Right ventricle myocardium superior (tissue), 1 donor: ENCODE results near the gene ZNF341. TPM values are rescaled to one million over a fixed set of nuclear protein-coding genes. Genes with fewer than 3 reads are reported as not detected.
"Not testable (repeated sequence)": the region's sequence is repeated elsewhere in the genome, so short reads cannot be mapped to it uniquely, and the experiment has no call there.

Experiments used
- ATAC-seq: fragments of 200-7000 bp; cut with Tn5 transposase; one replicate; pipeline ENCODE4 v1.9.1; 2020; ENCODE audit warnings: mild to moderate bottlenecking; ENCODE audit not compliant: poor library complexity
- DNase-seq: peaks from one replicate; pipeline ENCODE4 v3.0.0-alpha.2; 2020
- intact Hi-C: fragments of 100-400 bp; cut with DNase I; formaldehyde crosslinking; loops from one replicate; pipeline ENCODE4 v1.11.2; 2022
- total RNA-seq: library from RNA; stranded (reverse); fragmentation: NEBNext Ultra II Directional; extraction: Animal tissue kit (Norgen Biotek cat#: 25700); gene quantifications from one replicate; pipeline ENCODE4 v1.2.1, GENCODE V29; 2021
- donor health status: DM: no; HTN: yes; CAD: no; lungs with severe emphysema.

Gene ZNF341
- total RNA-seq, 1 donor from 2014 or later = 1.9 TPM

DNA sequence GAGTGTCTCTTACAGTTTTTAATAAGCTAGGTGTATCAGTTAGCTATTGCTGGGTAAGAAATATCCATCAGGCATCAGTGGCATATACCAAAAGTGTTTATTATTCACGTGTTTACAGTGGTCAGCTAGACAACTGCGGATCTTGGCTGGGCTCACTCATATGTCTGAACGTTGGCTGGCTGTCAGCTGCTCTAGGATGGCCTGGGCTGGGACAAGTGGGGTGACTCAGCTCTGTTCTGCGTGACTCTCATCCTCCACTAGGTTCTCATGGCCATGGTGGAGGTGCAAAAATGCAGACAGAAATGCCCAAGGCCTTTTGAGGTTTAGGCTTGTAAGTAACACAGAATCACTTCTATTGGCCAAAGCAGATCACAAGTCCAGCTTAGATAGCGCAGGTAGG, 22.0 kb downstream of the ZNF341 start:
- ATAC-seq (no peak), DNase-seq (no peak)
- intact Hi-C loops = no loop called here

DNA sequence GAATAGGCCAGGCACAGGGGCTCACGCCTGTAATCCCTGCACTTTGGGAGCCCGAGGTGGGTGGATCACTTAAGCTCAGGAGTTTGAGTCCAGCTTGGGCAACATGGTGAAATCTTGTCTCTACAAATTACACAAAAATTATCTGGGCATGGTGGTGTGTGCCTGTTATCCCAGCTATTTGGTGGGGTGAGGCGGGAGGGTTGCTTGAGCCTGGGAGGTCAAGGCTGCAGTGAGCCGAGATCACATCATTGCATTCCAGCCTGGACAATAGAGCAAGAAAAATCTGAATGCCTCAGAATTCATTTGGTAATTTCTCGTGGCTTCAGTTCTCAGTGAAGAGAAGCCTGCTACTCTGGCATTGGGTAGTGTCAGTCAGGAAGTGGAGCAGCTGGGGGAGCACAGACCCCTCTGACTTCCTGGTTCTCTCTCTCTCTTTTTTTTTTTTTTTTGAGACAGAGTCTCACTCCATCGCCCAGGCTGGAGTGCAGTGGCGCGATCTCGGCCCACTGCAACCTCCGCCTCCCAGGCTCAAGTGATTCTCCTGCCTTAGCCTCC, 24.2 kb downstream of the ZNF341 start:
- DNase-seq, intact Hi-C loops, ATAC-seq: not testable (repeated sequence)

DNA sequence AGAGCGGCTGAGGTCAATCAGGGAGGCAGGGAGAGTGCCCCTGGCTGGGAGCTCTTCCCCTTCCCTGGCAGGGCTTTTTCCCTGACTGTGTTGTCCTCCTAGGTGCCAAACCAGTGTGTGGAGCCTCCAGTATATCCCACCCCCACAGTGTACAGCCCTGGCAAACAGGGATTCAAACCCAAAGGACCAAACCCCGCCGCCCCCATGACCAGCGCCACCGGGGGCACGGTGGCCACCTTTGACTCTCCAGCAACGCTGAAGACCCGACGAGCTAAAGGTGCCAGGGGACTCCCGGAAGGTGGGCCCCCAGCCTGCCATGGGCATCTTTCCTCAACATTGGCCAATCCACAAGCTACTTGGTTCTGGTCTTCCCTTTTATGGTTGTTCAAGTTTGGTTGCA, 25.2 kb downstream of the ZNF341 start:
- no peak for ATAC-seq

DNA sequence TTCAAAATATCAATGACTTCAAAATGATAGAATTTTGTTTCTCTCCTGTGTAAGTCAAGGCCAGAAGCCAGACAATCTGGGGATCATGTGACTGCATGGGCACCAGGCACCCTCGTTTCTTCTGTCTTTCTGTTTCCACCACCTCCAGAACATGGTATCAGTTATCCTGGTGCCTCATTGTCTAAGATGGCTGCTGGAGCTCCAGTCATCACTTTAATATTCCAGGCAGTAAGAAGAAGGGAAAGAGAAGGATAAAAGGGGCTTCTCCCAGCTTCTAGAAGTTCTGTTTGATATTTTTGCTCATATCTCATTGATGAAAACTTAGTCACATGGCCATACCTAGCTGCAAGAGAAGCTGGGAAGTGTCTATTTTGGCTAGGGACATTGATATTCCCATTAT, 25.7 kb downstream of the ZNF341 start:
- no peak for ATAC-seq
- intact Hi-C loops = no loop called here
- DNase-seq = no peak

More for the DNA sequence above, 25.2 kb downstream of the ZNF341 start:
- intact Hi-C loops = no loop called here
- no peak for DNase-seq

DNA sequence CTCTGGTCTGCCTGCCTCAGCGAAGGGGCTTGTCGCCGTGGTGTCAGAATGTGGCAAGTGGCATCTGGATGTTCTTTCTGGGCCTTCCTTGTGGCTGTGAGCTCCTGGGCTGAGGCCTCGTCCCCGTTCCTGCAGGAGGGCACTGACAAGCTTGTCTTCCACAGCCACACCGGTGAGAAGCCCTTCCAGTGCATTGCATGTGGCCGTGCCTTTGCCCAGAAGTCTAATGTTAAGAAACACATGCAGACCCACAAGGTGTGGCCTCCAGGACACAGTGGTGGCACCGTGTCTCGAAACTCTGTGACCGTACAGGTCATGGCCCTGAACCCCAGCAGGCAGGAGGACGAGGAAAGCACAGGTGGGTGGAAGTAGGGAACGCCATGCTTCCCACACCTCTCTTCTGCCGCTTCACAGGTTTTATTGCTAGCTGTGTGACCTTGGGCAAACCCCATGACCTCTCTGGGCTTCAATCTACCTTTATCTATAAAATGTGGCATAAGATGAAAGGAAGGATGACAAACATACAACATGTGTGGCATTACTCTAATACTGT, 30.0 kb downstream of the ZNF341 start:
- intact Hi-C loops = no loop called here
- no peak for ATAC-seq

DNA sequence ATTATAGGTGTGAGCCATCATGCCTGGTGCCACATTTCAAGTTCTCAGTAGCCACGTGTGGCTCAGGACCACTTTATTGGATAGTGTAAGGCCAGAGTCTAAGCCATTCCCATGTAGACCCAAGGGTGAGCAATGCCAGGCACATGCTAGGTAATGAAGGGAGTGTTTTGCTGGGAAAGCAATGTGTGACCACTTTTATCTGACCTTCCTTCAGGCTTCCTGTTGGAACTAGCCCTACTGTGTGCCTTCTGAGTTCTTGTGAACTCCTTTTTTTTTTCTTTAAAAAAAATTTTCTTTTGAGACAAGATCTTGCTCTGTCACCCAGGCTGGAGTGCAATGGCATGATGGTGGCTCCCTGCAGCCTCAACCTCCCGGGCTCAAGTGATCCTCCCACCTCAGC, 33.3 kb downstream of the ZNF341 start:
- intact Hi-C loops = no loop called here
- DNase-seq (no peak), ATAC-seq (no peak)

More for the DNA sequence above, 30.0 kb downstream of the ZNF341 start:
- DNase-seq = no peak

DNA sequence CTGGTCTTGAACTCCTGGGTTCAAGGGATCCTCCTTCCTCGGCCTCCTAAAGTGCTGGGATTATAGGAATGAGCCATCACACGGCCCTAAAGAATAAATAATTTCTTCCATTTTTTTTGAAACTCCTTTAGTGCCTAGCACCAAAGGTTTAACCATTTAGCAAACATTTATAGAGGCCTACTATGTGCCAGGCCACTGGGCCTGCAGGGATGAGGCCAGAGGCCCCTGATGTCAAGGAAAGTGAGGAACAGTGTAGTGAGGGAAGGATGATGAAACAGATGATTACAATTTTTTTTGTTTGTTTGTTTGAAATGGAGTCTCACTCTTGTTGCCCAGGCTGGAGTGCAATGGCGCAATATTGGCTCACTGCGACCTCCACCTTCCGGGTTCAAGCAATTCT, 33.8 kb downstream of the ZNF341 start:
- DNase-seq (no peak), ATAC-seq (no peak)
- intact Hi-C loops = no loop called here

DNA sequence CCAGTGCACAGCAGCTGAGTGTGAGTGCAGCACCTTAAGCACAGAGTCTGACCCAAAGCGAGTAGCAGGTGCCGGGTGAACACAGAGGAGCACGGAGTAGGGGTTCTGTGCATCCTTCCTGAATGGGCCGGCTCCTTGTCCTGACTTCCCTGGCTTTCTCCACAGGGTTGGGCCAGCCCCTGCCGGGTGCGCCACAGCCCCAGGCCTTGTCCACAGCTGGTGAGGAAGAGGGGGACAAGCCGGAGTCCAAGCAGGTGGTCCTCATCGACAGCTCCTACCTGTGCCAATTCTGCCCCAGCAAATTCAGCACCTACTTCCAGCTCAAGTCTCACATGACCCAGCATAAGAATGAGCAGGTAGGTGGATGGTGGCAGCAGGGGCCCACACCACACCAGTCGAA, 34.9 kb downstream of the ZNF341 start:
- intact Hi-C loops = no loop called here
- ATAC-seq (no peak), DNase-seq (no peak)

DNA sequence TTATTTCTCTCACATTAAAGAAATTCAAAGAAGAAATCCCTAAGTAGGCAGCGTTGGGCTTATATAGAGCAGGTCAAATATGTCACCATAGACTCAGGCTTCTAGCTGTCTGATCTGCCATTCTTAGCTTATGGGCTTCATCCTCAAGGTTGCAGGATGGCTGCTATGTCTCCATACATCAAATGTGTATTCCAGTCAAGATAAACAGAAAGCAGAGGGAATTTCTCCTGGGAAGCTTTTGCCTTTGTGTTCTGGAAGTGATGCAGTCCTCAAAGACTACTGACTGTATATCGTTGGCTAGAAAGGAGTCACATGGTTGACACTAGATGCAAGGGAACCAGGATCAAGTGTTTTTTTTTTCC, 36.0 kb downstream of the ZNF341 start:
- DNase-seq (no peak), ATAC-seq (no peak)
- intact Hi-C loops = no loop called here

DNA sequence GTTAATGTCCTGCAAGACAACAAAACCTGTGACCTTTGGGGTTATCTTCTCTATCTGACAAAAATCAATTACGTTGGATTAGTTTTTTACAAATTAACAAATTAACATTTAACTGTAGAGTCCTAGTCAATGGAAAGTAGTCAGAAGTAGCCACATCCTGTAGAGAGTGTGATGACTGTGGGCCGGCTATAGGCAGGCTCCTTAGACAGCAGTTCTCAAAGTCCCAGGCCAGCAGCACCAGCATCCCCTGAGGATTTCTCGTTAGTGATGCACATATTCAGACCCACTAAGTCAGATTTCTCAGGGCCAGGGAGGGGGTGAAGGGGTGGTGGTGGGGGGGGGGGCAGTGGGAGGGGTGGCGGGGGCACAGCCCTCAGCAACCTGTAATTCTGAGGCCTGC, 37.2 kb downstream of the ZNF341 start:
- intact Hi-C loops = no loop called here
- no peak for ATAC-seq
- no peak for DNase-seq

DNA sequence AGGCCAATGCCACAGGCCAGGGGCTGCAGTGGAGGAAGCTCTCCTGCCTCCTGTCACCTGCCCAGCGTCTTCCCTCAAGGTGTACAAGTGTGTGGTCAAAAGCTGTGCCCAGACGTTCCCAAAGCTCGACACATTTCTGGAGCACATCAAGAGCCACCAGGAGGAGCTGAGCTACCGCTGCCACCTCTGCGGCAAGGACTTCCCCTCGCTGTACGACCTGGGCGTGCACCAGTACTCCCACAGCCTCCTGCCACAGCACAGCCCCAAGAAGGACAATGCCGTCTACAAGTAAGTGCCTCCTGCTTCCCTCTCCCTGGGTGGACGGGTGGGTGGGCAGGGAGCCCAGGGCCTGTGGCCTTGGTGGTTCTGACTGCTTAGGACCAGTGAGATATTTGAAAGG, 38.2 kb downstream of the ZNF341 start:
- ATAC-seq = peak; percentile 29
- no peak for DNase-seq
- intact Hi-C loops = no loop called here

DNA sequence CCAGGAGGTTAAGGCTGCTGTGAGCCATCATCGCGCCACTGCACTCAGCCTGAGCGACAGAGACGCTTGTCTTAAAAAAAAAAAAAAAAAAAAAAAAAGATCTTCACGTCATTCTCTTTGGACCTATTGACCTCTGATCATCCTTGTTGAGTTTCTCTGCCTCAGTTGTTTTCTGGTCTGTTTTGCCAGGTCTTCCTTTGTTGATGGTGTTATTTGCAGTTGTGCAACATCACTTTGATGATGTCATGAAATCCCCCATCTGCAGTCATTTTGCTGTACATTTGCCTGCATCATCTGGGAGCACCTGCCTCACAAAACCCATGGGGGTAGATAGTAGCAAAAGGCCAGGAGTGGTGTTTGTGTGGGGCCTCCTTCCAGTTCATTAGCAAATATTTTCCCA, 40.1 kb downstream of the ZNF341 start:
- no peak for DNase-seq
- ATAC-seq = no peak
- intact Hi-C loops = no loop called here

DNA sequence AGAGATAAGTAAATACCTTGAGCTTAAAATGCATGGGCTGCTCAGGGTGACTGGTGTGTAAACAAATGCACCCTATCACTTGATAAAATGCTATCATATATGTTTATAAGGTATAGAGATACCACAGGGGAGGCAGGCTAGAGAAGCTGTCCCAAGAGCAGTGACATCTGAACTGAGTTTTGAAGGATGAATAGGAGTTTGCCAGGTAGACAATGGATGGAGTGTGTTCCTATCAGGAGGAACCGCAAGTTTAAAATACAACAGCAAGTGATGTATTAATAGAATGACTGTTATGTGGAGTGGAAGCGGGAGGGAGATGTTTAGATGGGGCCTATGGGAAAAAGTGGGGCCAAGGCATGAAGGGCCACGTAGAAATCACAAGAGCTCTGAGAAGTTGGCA, 40.6 kb downstream of the ZNF341 start:
- intact Hi-C loops = no loop called here
- ATAC-seq (no peak), DNase-seq (no peak)

DNA sequence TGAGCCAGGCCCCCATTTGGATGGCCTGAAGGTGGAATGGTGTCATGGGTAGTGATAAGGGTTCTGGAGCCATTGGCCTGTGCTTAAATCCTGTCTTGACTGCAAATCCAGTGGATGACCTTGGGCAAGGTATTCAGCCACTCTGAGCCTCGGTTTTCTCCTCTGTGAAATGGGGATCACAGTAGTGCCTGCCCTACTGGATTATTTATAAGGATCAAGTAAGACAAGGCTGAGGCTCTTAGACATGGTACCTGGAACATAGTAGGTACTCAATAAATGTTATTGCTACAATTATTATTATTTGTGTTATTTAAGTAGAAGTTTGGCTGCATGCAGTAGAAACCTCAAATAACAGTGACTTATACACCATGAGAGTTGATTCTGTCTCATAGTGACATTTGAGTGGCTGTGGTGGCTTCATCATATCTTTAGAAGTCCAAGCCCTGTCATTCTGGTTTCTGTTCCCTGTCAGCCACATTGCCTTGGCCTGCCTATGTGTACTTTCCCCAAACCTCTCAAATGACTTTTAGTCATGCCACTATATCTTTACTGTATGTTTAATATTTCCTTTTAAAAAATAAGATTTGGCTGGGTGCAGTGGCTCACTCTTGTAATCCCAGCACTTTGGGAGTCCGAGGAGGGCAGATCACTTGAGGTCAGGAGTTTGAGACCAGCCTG, 41.8 kb downstream of the ZNF341 start:
- DNase-seq (no peak), ATAC-seq (peak; percentile 57)
- intact Hi-C loops = no loop called here

DNA sequence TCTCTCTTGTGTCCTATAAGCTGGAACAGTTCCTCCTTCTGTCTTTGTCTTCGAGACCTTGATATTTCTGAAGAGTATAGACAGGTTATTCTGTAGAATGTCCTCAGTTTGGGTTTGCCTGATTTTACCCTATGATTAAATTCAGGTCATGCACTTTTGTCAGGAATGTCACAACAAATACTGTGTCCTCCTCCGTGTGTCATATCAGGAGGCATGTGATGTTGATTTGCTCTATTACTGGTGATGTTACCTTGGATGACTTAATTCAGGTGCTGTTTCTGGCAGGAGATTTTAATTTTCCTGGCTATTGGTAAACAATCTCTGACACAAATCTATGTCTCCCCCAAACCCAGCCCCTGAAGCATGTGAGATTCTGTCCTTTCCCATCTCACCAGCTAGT, 46.0 kb downstream of the ZNF341 start:
- DNase-seq (no peak), ATAC-seq (no peak)
- intact Hi-C loops = no loop called here

DNA sequence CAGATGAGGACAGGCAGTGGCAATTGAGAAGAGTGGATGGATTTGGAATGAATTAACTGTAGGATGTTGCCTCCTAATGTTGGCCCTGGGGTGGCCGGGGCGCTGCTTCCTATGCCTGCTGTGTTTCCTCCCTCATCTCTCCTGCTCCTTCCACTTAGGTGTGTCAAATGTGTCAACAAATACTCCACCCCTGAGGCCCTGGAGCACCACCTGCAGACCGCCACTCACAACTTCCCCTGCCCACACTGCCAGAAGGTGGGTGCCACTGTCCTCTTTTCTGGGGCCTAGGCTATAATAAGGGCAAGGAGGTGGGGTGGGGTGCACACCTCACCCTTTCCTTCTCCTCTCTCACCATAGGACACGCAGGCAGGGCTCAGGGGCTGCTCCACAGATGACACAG, 49.3 kb downstream of the ZNF341 start:
- intact Hi-C loops = no loop called here
- DNase-seq = no peak
- ATAC-seq = no peak

DNA sequence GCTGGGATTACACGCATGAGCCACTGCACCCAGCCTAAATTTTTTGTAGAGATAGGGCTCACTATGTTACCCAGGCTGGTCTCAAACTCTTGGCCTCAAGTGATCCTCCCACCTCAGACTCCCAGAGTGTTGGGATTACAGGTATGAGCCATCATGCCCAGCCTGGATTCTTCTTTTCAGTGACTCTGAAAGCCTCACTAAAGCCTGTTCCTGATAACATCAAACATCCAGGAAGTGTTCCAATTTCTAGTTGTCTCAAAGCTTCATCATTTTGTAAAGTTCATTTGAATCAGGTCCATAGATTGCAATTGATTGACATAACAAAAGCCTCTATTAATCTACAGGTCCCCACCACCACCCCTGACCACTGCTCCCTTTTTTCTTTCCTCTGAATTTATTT, 50.1 kb downstream of the ZNF341 start:
- ATAC-seq (no peak), DNase-seq (no peak)
- intact Hi-C loops = no loop called here

DNA sequence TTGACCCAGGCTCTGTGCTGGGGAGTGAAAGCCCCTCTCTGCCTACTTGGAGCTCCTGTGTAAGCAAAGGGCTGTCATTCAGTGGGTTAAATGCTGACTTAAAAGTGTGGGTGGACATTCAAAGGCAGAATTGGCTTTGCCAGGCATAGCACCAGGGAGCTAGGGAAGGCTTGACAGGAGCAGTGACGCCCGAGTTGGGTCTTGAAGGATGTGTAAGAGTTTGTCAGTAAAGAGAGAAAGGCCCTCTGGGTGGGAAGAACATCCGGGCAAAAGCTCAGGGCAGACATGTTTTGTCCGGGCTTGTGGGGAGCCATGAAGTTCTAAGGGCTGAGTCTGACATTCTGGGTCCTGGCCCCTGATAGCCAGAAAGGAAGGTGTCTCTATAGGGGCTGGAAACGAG, 51.5 kb downstream of the ZNF341 start:
- no peak for ATAC-seq
- intact Hi-C loops = no loop called here
- DNase-seq = no peak

DNA sequence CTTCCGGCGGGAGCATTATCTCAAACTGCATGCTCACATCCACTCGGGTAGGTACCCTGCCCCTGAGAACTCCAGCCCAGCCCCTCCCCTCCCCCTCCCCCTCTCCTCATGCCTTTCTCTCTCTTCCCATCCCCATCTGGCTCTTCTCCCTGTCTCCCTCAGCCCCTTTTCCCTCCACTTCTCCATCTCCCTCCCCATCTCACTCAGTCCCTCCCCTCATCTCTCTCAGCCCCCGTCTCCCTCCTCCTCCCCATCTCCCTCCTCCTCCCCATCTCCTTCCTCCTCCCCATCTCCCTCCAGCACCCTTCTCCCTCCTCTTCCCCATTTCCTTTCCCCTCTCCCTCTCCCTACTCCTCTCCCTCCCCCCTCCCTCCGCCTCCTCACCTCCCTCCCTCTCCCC, 52.0 kb downstream of the ZNF341 start:
- intact Hi-C loops = no loop called here
- ATAC-seq = no peak
- DNase-seq = no peak

DNA sequence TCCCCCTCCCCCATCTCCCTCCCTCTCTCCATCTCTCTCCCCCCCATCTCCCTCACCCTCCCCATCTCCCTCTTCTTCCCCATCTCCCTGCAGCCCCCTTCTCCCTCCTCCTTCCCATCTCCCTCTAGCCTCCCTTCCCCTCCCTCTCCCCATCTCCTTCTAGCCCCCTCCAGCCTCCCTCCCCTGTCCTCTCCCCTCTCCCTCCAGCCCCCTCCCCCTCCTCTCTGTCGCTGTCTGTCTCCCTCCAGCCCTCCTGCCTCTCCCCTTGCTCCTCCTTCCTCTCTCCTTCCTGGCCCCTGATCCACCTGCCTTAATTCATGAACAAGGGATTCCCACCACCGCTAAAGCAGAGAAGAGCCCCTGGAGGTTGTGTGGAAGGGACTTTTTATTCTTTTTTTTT, 52.4 kb downstream of the ZNF341 start:
- DNase-seq (no peak), ATAC-seq (no peak)
- intact Hi-C loops = no loop called here

DNA sequence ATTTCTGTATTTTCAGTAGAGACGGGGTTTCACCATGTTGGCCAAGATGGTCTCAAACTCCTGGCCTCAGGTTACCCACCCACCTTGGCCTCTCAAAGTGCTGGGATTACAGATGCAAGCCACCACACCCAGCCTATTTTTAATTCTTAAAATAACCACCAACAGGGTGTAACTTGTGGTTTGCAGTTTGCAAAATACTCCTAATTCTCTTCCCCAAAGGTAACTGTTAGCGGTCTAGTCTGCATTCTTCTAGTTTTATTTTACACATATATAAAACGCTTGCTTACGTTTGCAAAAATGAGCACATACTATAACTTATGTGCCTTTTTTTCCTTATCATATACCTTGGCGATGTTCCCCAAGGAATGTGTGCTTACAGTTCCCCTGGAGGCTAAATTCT, 53.7 kb downstream of the ZNF341 start:
- intact Hi-C loops = no loop called here
- ATAC-seq (no peak), DNase-seq (no peak)
